KOPT-K1 (cell line): ENCODE data around the gene AGAP1.

Source experiments
- H3K27ac ChIP-seq: fragments of 200-600 bp; sonication (generic); 2 replicates; pipeline ENCODE4 v1.5.1; 2016; ENCODE audit warnings: antibody characterized with exemption, mild to moderate bottlenecking, low read depth, low read length; ENCODE audit not compliant: poor library complexity, severe bottlenecking
- H3K36me3 ChIP-seq: fragments of 200-600 bp; sonication (generic); 2 replicates; pipeline ENCODE4 v1.5.1; 2017; ENCODE audit warnings: antibody characterized with exemption, mild to moderate bottlenecking, low read length, moderate library complexity; ENCODE audit not compliant: insufficient read depth
- H3K9me3 ChIP-seq: fragments of 200-600 bp; sonication (generic); 2 replicates; pipeline ENCODE4 v1.5.1; 2017; ENCODE audit warnings: antibody characterized with exemption, low read length, mild to moderate bottlenecking; ENCODE audit not compliant: insufficient read depth, poor library complexity, severe bottlenecking

The AGAP1 gene

GRCh38 chr2:236172255-236173035, 678.6 kb downstream of the AGAP1 start:
- H3K9me3 ChIP-seq = no peaks in the 10 kb centered on the region
- H3K36me3 ChIP-seq = no peaks in the 10 kb centered on the region
- H3K27ac ChIP-seq = no peak overlapping the region

- Histone ChIP-seq H3K27ac (no peak overlapping the region), H3K36me3 (no peaks in the 10 kb centered on the region)
Measured at GRCh38 chr2:236173036-236173728, 679.3 kb downstream of the AGAP1 start.

GRCh38 chr2:236173729-236174607, 680.1 kb downstream of the AGAP1 start:
- Histone ChIP-seq H3K36me3 (no peaks in the 10 kb centered on the region), H3K27ac (no peak overlapping the region), H3K9me3 (no peaks in the 10 kb centered on the region)

More at GRCh38 chr2:236173036-236173728, 679.3 kb downstream of the AGAP1 start:
- no peaks in the 10 kb centered on the region for H3K9me3 ChIP-seq

- Histone ChIP-seq H3K27ac (no peak overlapping the region), H3K9me3 (no peaks in the 10 kb centered on the region), H3K36me3 (no peaks in the 10 kb centered on the region)
Measured at GRCh38 chr2:236175548-236176150, 681.8 kb downstream of the AGAP1 start.

GRCh38 chr2:236176417-236176816, 682.6 kb downstream of the AGAP1 start:
- Histone ChIP-seq H3K27ac (no peak overlapping the region), H3K36me3 (no peaks in the 10 kb centered on the region), H3K9me3 (no peaks in the 10 kb centered on the region)

GRCh38 chr2:236176951-236177350, 683.1 kb downstream of the AGAP1 start:
- no peaks in the 10 kb centered on the region for H3K36me3 ChIP-seq
- H3K9me3 ChIP-seq = no peaks in the 10 kb centered on the region
- H3K27ac ChIP-seq = no peak overlapping the region

GRCh38 chr2:236177604-236177966, 683.7 kb downstream of the AGAP1 start:
- Histone ChIP-seq H3K9me3 (no peaks in the 10 kb centered on the region), H3K36me3 (no peaks in the 10 kb centered on the region), H3K27ac (no peak overlapping the region)

- Histone ChIP-seq H3K9me3 (no peaks in the 10 kb centered on the region), H3K27ac (no peak overlapping the region), H3K36me3 (no peaks in the 10 kb centered on the region)
Measured at GRCh38 chr2:236177967-236178889, 684.4 kb downstream of the AGAP1 start.

- H3K27ac ChIP-seq = no peak overlapping the region
- H3K36me3 ChIP-seq = no peaks in the 10 kb centered on the region
- H3K9me3 ChIP-seq = no peaks in the 10 kb centered on the region
Measured at GRCh38 chr2:236178890-236179235, 685.0 kb downstream of the AGAP1 start.

- H3K9me3 ChIP-seq = no peaks in the 10 kb centered on the region
- no peak overlapping the region for H3K27ac ChIP-seq
- no peaks in the 10 kb centered on the region for H3K36me3 ChIP-seq
Measured at GRCh38 chr2:236179236-236180075, 685.6 kb downstream of the AGAP1 start.

- H3K27ac ChIP-seq = no peak overlapping the region
- H3K9me3 ChIP-seq = peaks cover 7% of the 10 kb centered on the region
- H3K36me3 ChIP-seq = no peaks in the 10 kb centered on the region
Measured at GRCh38 chr2:236180076-236180816, 686.4 kb downstream of the AGAP1 start.

- no peak overlapping the region for H3K27ac ChIP-seq
- H3K9me3 ChIP-seq = peaks cover 7% of the 10 kb centered on the region
- no peaks in the 10 kb centered on the region for H3K36me3 ChIP-seq
Measured at GRCh38 chr2:236180831-236181453, 687.1 kb downstream of the AGAP1 start.
